Measurements from ENCODE around the gene NETO2.
"Not testable (repeated sequence)": the region's sequence is repeated elsewhere in the genome, so short reads cannot be mapped to it uniquely, and the experiment has no call there.

NETO2 gene, protein sequence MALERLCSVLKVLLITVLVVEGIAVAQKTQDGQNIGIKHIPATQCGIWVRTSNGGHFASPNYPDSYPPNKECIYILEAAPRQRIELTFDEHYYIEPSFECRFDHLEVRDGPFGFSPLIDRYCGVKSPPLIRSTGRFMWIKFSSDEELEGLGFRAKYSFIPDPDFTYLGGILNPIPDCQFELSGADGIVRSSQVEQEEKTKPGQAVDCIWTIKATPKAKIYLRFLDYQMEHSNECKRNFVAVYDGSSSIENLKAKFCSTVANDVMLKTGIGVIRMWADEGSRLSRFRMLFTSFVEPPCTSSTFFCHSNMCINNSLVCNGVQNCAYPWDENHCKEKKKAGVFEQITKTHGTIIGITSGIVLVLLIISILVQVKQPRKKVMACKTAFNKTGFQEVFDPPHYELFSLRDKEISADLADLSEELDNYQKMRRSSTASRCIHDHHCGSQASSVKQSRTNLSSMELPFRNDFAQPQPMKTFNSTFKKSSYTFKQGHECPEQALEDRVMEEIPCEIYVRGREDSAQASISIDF

GRCh38 chr16:47143677-47144558 lies at the start of gene NETO2:
TSS of gene NETO2 (minus strand) at chr16:47143945. CDS start at chr16:47143612, 333 bp downstream.
- DNase-seq (ENCODE audit: low read depth, low spot score), result no peak

- DNase-seq (ENCODE audit: low read depth, low spot score), result no peak
Measured at GRCh38 chr16:47182318-47182717, 38.6 kb upstream of the NETO2 start.

DNA sequence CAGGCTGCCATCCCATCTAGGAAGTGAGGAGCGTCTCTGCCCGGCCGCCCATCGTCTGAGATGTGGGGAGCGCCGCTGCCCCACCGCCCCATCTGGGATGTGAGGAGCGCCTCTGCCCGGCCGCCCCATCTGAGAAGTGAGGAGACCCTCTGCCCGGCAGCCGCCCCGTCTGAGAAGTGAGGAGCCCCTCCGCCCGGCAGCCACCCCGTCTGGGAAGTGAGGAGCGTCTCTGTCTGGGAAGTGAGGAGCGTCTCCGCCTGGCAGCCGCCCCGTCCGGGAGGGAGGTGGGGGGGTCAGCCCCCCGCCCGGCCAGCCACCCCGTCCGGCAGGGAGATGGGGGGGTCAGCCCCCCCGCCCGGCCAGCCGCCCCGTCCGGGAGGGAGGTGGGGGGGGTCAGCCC lies 37.3 kb upstream of the NETO2 start:
- DNase-seq (ENCODE audit: low read depth, low spot score), result not testable (repeated sequence)

DNA sequence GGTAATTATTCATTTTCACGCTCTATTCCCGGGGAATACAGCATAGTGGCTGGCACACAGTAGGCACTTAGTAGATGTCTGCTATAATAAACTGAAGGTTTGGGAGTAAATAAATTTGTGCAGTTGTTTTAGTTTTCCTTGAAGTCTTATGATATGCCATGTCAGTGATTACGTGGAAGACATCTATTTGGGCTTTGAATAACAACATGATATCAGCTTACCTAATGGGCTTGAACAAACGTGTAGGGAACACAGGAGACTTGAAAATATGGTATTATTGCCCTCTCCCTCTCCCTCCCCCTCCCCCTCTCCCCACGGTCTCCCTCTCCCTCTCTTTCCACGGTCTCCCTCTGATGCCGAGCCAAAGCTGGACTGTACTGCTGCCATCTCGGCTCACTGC lies 36.3 kb upstream of the NETO2 start:
- DNase-seq (ENCODE audit: low read depth, low spot score), result no peak

DNA sequence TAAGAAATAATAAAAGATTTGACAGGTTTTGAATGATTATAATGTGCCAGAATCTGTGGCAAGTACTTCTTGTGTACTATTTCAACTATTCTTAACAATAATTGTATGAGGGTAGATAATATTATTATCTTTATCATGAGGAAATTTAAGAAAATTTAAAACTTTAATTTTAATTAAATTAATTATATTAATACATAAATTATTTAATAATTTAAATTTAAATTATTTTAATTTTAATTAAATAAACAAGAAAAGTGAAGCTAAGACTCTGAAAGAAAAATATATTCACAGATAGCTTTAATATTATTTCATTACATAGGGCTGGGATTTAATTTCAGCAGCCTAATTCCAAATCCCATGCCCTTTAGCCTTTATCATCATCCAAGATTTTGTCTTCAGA lies 31.4 kb upstream of the NETO2 start:
- no peak for DNase-seq (ENCODE audit: low read depth, low spot score)

DNA sequence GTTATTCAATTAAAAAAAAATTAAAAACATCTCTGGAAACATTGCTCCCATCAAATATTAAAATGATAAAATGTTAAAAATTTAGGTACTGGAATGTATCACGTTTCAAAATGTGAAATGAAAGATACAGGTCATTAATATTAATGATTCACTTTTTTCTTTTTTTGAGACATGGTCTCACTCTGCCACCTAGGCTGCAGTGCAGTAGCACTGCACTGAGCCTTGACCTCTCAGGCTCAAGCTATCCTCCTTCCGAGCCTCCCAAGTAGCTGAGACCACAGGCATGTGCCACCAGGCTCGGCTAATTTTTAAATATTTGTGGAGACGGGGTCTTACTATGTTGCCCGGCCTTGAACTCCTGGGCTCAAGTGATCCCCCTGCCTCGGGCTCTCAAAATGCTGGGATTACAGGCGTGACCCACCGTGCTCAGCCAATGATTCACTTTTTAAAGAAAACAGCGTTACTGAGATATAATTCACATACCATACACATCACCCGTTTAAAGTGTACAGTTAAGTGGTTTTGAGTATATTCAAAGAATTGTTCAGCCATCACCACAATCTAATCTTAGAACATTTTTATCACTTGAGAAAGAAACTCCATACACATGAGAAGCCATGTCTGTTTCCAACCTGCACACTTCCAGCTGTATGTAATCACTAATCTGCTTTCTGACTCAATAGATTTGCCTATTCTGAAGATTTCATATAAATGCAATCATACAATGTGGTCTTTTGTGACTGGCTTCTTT lies 19.1 kb upstream of the NETO2 start:
- DNase-seq (ENCODE audit: low read depth, low spot score), result no peak

DNA sequence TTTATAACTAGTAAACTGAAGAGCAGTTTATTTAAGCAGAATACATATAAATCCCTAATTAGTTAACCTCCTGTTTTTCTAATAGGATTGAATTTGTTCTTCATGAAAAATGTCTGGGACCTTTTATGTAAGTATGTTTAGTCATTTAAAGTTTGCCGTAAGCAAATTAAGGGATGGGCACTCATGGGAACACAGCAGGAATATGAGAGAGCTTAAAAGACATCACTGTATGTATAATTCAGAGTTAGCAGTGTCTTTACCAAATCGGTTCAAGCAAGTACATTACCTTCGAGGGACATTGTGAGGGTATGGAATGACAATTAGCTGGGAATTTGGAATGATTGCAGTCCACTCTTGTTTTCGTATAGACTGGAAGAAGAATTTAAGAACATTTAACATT lies 17.7 kb upstream of the NETO2 start:
- no peak for DNase-seq (ENCODE audit: low read depth, low spot score)

DNA sequence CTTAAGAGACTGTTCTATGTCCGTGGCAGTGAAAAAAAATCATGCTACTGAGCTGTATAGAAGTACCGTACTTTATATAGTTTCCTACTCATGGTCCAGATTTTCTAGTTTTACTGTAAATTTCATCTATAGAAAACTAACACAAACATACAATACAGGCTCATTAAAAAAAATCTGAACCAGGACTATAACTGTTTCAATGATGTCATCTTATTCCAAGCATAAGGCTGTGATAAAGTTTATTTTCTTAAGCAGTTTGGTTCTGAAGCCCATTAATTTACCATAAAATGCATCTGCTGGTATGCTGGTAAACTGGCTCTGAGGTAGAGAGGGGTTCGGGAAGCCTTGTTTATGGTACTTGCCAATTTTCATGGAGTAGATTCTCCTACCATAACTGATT lies 16.7 kb upstream of the NETO2 start:
- no peak for DNase-seq (ENCODE audit: low read depth, low spot score)

DNA sequence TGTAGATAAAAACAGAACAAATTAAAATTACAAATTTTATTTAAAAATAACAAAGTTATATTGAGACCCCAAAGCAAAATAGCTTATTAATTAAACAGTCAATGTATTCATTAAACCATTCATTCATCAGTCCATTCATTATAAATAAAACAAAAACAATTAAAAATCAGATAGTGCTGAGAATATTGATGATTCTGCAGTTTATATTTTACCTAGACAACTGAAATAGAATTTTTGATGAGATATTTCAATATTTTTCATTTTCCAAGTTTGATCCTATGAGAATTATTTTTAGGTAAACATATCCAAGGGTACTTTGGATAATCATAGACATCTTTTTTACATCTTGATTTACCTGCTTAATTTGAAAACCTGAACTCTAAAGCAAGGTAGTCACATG lies 15.2 kb upstream of the NETO2 start:
- no peak for DNase-seq (ENCODE audit: low read depth, low spot score)

- no peak for DNase-seq (ENCODE audit: low read depth, low spot score)
Measured at GRCh38 chr16:47156680-47157215, 13.0 kb upstream of the NETO2 start.

- not testable (repeated sequence) for DNase-seq (ENCODE audit: low read depth, low spot score)
Measured at GRCh38 chr16:47152501-47152900, 8.8 kb upstream of the NETO2 start.

DNA sequence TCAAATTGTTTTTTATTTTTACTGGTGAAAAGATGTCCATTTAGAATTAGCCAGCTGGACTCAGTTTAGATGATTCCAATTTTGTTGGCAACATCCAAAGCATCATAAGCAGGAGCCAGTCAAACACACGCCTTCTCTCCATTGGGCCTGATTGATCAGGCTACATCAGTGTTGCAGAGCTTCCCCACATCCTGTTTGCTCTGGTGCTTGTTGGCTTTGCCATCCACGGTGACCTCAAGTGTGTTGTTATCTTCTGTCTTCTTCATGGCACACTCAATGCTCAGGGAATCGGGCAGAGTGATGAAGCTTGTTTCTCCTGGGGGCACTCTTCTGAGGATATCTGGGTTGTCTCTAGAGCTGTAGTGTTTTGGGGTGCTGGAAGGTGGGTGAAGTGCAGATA lies 6.3 kb upstream of the NETO2 start:
- no peak for DNase-seq (ENCODE audit: low read depth, low spot score)

DNA sequence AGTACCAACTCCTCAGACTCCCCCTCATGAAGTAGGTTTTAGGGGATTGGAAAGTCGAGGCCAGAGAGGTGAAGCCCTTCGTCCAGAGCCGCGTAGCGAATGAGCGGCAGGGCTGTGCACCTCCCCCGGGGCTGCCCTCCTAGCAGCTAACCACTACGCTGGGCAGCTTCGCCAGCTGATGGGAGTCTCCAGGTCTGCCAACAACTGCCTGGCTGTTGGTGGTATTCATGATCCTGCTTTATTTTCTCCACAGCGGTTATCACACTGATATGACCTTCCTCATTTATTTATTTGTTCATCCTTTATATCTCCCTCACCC lies 773 bp upstream of the NETO2 start:
- DNase-seq (ENCODE audit: low read depth, low spot score), result no peak

- DNase-seq (ENCODE audit: low read depth, low spot score), result no peak
Measured at GRCh38 chr16:47142821-47143676, 696 bp downstream of the NETO2 start.

GRCh38 chr16:47142486-47142820 lies 1.3 kb downstream of the NETO2 start:
- peak; percentile 22 for DNase-seq (ENCODE audit: low read depth, low spot score)

DNA sequence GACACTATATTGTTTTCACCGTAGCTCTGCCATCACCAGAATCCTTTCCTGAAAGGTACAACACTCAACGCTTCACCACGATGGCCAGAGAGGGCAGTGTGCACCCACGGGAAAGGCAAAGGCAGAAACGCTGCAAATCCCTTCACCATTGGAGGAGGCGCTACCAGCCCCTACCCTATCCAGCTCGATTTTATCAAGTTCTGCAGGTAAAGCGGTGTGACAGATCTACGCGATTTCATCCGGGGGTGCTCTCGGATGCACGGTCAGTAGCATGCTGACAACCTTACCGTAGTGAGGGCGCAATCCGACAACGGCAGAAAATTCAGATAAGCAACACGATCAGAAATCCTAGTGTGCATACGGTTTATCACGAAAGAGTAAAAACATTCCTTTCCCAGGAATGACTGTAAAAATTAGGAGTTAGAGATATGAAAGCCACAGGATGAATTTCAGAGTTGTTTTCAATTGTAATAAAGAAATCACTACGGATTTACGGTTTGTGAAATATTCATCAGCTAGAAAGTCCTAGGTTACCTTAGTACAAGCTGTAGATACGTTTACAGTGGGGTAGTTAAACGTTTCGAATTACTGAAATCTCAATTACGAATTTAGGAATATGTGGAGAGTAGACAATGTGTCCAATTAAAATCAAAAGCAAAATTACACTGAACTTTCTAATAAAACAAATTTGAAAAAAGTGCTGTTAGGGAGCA lies 1.8 kb downstream of the NETO2 start:
- DNase-seq (ENCODE audit: low read depth, low spot score), result peak; percentile 50

GRCh38 chr16:47140686-47141085 lies 3.1 kb downstream of the NETO2 start:
- DNase-seq (ENCODE audit: low read depth, low spot score), result no peak

DNA sequence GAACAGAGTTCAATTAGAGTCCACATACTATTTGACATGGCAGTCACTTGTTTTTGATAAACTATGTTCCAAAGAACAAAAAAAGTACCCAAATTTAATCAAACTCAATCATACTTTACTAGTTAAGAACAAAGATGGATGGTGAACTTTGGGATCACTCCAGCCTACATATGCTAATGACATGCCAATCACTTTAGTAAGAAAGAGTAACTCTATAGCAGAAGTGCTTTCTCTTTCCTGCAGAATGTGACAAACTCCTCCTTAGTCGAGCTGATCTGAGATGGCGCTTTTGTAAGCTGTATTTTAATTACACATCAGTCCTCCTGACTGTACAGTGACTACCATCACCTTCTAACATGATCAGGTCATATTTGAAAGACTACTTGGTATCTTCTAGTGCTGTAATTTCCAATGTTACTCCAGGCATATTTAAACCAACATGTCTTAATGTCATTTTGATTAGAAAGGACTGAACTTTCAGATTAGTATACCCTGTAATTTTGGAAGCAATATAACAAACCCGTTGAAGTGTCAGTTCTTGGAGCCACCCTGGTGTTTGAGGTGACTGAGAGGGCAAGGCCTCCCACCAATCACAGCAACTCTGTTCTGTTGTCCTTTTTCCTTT lies 4.1 kb downstream of the NETO2 start:
- DNase-seq (ENCODE audit: low read depth, low spot score), result no peak

DNA sequence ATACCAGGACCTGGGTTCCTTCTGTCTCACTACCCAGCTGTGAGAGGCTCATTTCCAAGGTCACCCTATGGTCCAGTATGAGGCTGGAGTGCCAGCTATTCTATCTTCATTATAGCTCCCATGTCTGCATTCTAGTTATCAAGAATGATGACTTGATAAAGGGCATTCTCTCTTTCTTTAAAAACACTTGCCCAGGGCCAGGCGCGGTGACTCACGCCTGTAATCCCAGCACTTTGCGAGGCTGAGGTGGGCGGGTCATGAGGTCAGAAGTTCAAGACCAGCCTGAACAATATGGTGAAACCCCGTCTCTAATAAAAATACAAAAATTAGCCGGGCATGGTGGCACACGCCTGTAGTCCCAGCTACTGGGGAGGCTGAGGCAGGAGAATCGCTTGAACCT lies 5.8 kb downstream of the NETO2 start:
- DNase-seq (ENCODE audit: low read depth, low spot score), result not testable (repeated sequence)
